Sigmoid colon (tissue), 3 donors: ENCODE results near the gene NTM.

Source experiments
- CTCF ChIP-seq, 4 experiments: fragments of 450-650 bp in 3 of 4; fragments of 200-600 bp in 1 of 4; IDR thresholded peaks; one replicate each; pipeline ENCODE4 v1.5.1; 2016 to 2019; ENCODE audit warnings: antibody characterized with exemption in 4 of 4, mild to moderate bottlenecking in 3 of 4, moderate library complexity in 2 of 4
- POLR2A ChIP-seq, 2 donors: fragments of 450-650 bp; IDR thresholded peaks; one replicate each; pipeline ENCODE4 v1.6.1; 2016; ENCODE audit warnings: antibody characterized with exemption in 2 of 2, mild to moderate bottlenecking in 2 of 2, moderate library complexity in 2 of 2

- TF ChIP-seq CTCF (IDR thresholded peaks at IDR 0.05) = no peak
- no peak for TF ChIP-seq POLR2A (IDR thresholded peaks at IDR 0.05)
Observed at GRCh38 chr11:131912134-131912533, 541.7 kb downstream of the NTM start.
